ENCODE measurements around the gene MAST4. TPM values are rescaled to one million over a fixed set of nuclear protein-coding genes. Genes with fewer than 3 reads are reported as not detected.

MAST4 gene
- 24.0 and 27.0 TPM in 2 replicates for total RNA-seq

DNA sequence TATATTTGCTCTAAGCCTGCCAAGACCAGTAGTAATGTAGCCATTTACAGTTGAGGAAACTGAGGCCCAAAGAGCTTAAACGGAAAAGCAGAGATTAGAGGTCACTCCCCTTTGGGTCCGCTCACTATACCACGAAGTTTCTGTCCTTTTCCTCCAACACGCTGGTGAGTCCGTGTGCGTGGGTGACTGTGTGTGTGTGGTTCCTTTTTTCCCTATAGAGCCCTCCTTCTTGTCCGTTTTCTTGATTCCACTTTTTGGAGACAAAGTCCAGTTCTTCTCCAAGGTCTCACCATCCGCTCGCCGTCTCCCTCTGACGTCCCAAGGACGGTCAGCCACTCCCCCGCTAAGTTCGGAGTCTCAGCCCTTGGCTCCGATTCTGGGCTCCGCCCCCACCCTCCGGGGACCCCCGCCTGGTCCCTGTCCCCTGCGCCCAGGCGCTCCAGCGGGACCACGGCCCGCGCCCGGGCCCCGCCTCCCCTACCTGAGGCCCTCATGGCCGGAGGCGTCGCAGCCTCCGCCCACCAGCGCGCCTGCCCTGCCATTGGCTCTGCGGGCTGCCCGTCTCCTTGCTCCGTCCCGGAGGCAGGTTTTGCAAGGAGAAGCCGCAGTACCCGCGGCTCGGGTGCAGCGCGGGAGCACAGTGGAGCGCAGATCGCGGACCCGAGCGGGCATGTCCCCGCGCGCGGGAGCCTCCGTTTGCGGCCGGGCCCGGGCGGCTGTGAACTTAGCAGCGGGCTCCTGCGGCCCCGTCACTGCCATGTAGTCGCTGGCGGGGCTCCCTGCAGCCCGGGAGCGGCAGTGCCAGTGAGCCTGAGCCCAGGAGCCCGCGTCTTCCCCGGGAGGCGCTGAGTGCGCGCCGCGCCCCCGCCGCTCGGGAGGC, at the start of gene MAST4:
TSS of gene MAST4 (plus strand) at position 638 of the 880 bp plus-strand sequence. CDS start 263 bp downstream, outside the sequence.

DNA sequence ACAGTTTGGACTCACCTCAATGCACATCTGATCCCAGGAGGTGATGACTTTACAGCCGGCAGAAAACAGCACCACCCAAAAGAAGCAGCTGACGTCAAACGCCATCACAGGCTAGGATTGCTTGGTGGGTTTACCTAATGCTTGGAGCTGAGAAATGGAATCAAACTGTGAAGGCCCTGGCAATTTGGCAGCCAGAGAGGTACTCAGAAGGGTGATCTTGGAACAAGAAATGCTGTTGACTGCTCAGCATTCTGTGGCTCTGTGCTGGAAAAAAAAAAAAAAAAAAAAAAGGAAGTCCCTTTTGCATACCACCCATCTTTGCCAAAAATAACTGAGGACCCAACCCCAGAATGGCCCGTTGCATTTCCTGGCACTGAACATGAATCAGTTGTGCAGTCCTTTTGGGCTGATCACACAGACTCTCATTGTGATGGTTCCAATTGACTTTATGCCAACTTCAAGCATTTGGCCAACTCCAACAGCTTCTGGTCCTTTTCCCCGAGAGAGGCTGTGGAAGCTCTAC, 600.4 kb downstream of the MAST4 start, which contains the start of gene CD180:
TSS of gene CD180 (minus strand) at position 263 of the 523 bp plus-strand sequence. CDS start at position 105, 158 bp downstream.

